Endothelial cell of umbilical vein (primary cell): ENCODE data around the gene OR52M1. TPM values are rescaled to one million over a fixed set of nuclear protein-coding genes. Genes with fewer than 3 reads are reported as not detected.

ENCODE experiments used
- BruUV-seq: library from RNA; stranded (reverse); fragments of 400-500 nt; replicated peaks from 2 replicates; lab custom pipeline; 2021; lab: Mats Ljungman, UMichigan
- CTCF ChIA-PET: fragments of 300-600, 350-600 bp; sonication (Branson Sonifier 250); formaldehyde crosslinking; loops from one replicate; lab custom pipeline; 2021; ENCODE audit warnings: antibody characterized with exemption, inconsistent platforms; lab: Charles Lee
- POLR2A ChIA-PET: fragments of 300-600, 350-600 bp; sonication (Branson Sonifier 250); formaldehyde crosslinking; loops from one replicate; lab custom pipeline; 2021; ENCODE audit warnings: antibody characterized with exemption, inconsistent platforms; lab: Charles Lee
- DNase-seq: peaks from one replicate; pipeline ENCODE4 v3.0.0-alpha.2; 2011; ENCODE audit warnings: low read depth, low spot score
- FAIRE-seq: peaks from 2 replicates; lab custom pipeline; 2011; peaks lifted over from hg19 to GRCh38; lab: Jason Lieb, UNC
- H2AFZ ChIP-seq: 2 replicates; pipeline ENCODE4 v1.6.0; 2012; ENCODE audit warnings: low read depth, low read length, control low read depth, inconsistent platforms
- H3K27ac ChIP-seq: 2 replicates; pipeline ENCODE4 v1.5.1; 2011; ENCODE audit warnings: low read depth, mild to moderate bottlenecking, control low read depth, low read length, moderate library complexity; ENCODE audit not compliant: insufficient read depth
- H3K27me3 ChIP-seq, 2 experiments: 2 replicates each; pipeline versions ENCODE4 v1.6.0 to v1.6.1; 2011; ENCODE audit warnings: low read length in 2 of 2, mixed read lengths in 1 of 2; ENCODE audit not compliant: control insufficient read depth in 2 of 2, insufficient read depth in 2 of 2
- H3K36me3 ChIP-seq, 2 experiments: 2 replicates in 1 of 2; 3 replicates in 1 of 2; pipeline ENCODE4 v1.5.1; 2011; ENCODE audit warnings: low read length in 2 of 2, mild to moderate bottlenecking in 1 of 2, moderate library complexity in 1 of 2; ENCODE audit not compliant: control insufficient read depth in 2 of 2, insufficient read depth in 2 of 2; ENCODE audit errors: extremely low read depth in 1 of 2
- H3K4me1 ChIP-seq: 3 replicates; pipeline ENCODE4 v1.5.1; 2011; ENCODE audit warnings: mild to moderate bottlenecking, low read length; ENCODE audit not compliant: control insufficient read depth, insufficient read depth; ENCODE audit errors: extremely low read depth
- H3K4me2 ChIP-seq: 2 replicates; pipeline ENCODE4 v1.6.1; 2011; ENCODE audit warnings: low read length, control low read depth, mixed read lengths; ENCODE audit not compliant: insufficient read depth
- H3K4me3 ChIP-seq, 3 experiments: fragments of 200-600 bp in 1 of 3; sonication (generic), shearing (Covaris generic) in 1 of 3; replicated peaks in 1 of 3; 2 replicates each; pipeline ENCODE4 v1.5.1; 2011 to 2016; ENCODE audit warnings: control low read depth in 3 of 3, low read length in 3 of 3, mild to moderate bottlenecking in 2 of 3, inconsistent platforms in 1 of 3, low read depth in 1 of 3, moderate library complexity in 1 of 3; ENCODE audit not compliant: insufficient read depth in 1 of 3
- H3K79me2 ChIP-seq: 2 replicates; pipeline ENCODE4 v1.6.0; 2012; ENCODE audit warnings: low read length, inconsistent platforms; ENCODE audit not compliant: control insufficient read depth, insufficient read depth
- H3K9ac ChIP-seq: replicated peaks from 2 replicates; pipeline ENCODE3; 2011; ENCODE audit warnings: low read length, control low read depth; ENCODE audit not compliant: insufficient read depth; ENCODE audit errors: extremely low read depth
- H3K9me1 ChIP-seq: replicated peaks from 3 replicates; pipeline ENCODE4 v1.6.0; 2011; ENCODE audit warnings: mild to moderate bottlenecking, low read length; ENCODE audit not compliant: control insufficient read depth, insufficient read depth; ENCODE audit errors: extremely low read depth
- H3K9me3 ChIP-seq: replicated peaks from 2 replicates; pipeline ENCODE4 v1.5.1; 2012; ENCODE audit warnings: low read length, inconsistent platforms; ENCODE audit not compliant: control insufficient read depth, insufficient read depth
- H4K20me1 ChIP-seq: replicated peaks from 2 replicates; pipeline ENCODE3; 2011; ENCODE audit warnings: mild to moderate bottlenecking, low read length; ENCODE audit not compliant: control insufficient read depth, insufficient read depth; ENCODE audit errors: extremely low read depth
- EZH2 ChIP-seq: IDR thresholded peaks from 2 replicates; pipeline ENCODE4 v1.6.1; 2012; ENCODE audit warnings: borderline replicate concordance, low read depth, mild to moderate bottlenecking, moderate library complexity, low read length, inconsistent platforms; ENCODE audit not compliant: severe bottlenecking
- FOS ChIP-seq: IDR thresholded peaks from 2 replicates; pipeline ENCODE4 v1.6.1; 2011; ENCODE audit warnings: mild to moderate bottlenecking, low read length, moderate library complexity, borderline replicate concordance; ENCODE audit not compliant: insufficient read depth
- POLR2A ChIP-seq: IDR thresholded peaks from 2 replicates; pipeline ENCODE4 v1.6.1; 2012; ENCODE audit warnings: low read depth, mild to moderate bottlenecking, control low read depth, low read length
- dilution Hi-C: fragments of 300-500 bp; cut with MboI; formaldehyde crosslinking; loops from one replicate; pipeline ENCODE4 v1.15.0; 2019; ENCODE audit warnings: low sequenced_read_pairs; ENCODE audit not compliant: extremely low pct_ligation_motif_present
- intact Hi-C: fragments of 100-400 bp; cut with micrococcal nuclease; formaldehyde crosslinking; loops from one replicate; pipeline ENCODE4 v1.10.0; 2022
- polyA plus RNA-seq, 4 experiments: library from polyadenylated mRNA; depleted of rRNA in 3 of 4; stranded (reverse) in 3 of 4; unstranded in 1 of 4; fragments of >200 nt; gene quantifications; 2 replicates each; pipeline versions ENCODE4 v1.2.1 to v1.2.3, GENCODE V29; 2011 to 2012; ENCODE audit warnings: missing spikeins in 1 of 4
- total RNA-seq: library from RNA; stranded (reverse); gene quantifications from 2 replicates; pipeline ENCODE4 v1.2.3, GENCODE V29; 2021
- TF ChIP-seq, protein P1 (sequence below), 2 donors: IDR thresholded peaks; 1 replicate in 1 of 2; 2 replicates in 1 of 2; pipeline ENCODE4 v1.5.1; 2011; ENCODE audit warnings: low read length in 2 of 2, mild to moderate bottlenecking in 2 of 2, moderate library complexity in 2 of 2, control low read depth in 1 of 2, inconsistent platforms in 1 of 2, low read depth in 1 of 2; ENCODE audit not compliant: insufficient read depth in 1 of 2; ENCODE audit errors: extremely low read depth in 1 of 2
- TF ChIP-seq, protein P2 (sequence below): IDR thresholded peaks from 2 replicates; pipeline ENCODE4 v1.6.1; 2011; ENCODE audit not compliant: insufficient read depth, insufficient read length

Gene OR52M1
- total and polyA plus RNA-seq, 2 donors (not counting 3 experiments of a cell fraction or from before 2014, with no cell fraction given) = not detected

DNA sequence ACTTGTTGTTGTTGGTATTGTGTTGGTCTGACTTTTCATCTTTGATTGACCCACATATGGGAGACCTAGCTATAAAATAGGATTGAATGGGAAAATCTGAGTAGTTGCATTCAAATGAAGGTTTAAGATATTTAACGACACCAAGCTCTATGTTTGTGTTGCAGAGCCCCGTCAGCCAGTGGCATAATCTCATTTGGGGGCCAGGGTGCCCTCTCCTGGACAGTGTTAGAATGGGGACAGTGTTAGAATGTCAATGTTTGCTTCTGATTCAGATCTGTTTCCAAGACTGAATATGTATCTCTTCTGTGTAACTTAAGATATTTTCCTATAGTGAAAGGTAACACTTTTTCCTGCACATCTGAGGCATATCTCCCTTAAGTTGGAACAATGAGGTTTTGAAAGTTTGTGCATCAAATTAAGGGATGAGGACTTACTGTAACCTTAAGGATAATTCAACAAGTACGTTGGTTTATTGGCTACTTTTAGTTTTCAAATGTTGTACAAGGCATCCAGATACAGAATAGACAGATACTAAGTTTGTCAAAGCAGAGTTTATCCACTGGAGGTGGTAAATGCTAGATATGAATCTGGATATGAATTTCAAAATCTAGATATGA lies 5.3 kb upstream of the OR52M1 start:
- Histone ChIP-seq H3K4me3 (no peak overlapping the region), H3K9ac (no peak overlapping the region), H3K9me1 (no peaks in the 10 kb centered on the region), H2AFZ (no peak overlapping the region), H3K4me1 (peaks cover 9% of the 10 kb centered on the region), H3K27ac (no peak overlapping the region), H4K20me1 (no peaks in the 10 kb centered on the region), H3K36me3 (no peaks in the 10 kb centered on the region), H3K4me2 (no peak overlapping the region), H3K79me2 (no peaks in the 10 kb centered on the region), H3K27me3 (peaks cover 2% of the 10 kb centered on the region in 2 experiments), H3K9me3 (no peaks in the 10 kb centered on the region)
- POLR2A ChIA-PET = no interaction called here
- no TSS peak for BruUV-seq
- dilution Hi-C loops = no loop called here
- FAIRE-seq (peak; percentile 62), DNase-seq (peak; percentile 51)
- CTCF ChIA-PET = interaction anchor here (0.6 to 7.7 kb wide), 29 partner anchors 8 to 361 kb away, joined by 3 to 238 read pairs (median 4); no protein-coding TSS in a partner anchor
- TF ChIP-seq POLR2A = no peak
- TF ChIP-seq, protein P1, sequence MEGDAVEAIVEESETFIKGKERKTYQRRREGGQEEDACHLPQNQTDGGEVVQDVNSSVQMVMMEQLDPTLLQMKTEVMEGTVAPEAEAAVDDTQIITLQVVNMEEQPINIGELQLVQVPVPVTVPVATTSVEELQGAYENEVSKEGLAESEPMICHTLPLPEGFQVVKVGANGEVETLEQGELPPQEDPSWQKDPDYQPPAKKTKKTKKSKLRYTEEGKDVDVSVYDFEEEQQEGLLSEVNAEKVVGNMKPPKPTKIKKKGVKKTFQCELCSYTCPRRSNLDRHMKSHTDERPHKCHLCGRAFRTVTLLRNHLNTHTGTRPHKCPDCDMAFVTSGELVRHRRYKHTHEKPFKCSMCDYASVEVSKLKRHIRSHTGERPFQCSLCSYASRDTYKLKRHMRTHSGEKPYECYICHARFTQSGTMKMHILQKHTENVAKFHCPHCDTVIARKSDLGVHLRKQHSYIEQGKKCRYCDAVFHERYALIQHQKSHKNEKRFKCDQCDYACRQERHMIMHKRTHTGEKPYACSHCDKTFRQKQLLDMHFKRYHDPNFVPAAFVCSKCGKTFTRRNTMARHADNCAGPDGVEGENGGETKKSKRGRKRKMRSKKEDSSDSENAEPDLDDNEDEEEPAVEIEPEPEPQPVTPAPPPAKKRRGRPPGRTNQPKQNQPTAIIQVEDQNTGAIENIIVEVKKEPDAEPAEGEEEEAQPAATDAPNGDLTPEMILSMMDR (IDR thresholded peaks at IDR 0.05; ENCODE audit: extremely low read depth in 1 of 2, insufficient read depth in 1 of 2, low read depth in 1 of 2, low read length in 2 of 2) = peak; percentile 48 to 79
- TF ChIP-seq, protein P2, sequence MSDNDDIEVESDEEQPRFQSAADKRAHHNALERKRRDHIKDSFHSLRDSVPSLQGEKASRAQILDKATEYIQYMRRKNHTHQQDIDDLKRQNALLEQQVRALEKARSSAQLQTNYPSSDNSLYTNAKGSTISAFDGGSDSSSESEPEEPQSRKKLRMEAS = no peak
- TF ChIP-seq EZH2 = no peak
- no peak for TF ChIP-seq FOS
- intact Hi-C loops = loop anchor here (1.0 kb wide), 1 partner anchor 352 kb away; no protein-coding TSS in a partner anchor
